HG03354 (cell line): ENCODE results near the gene MBP.

ENCODE experiments used
- ATAC-seq: cut with Tn5 transposase; IDR thresholded peaks from one replicate; pipeline ENCODE4 v1.9.1; 2021; ENCODE audit warnings: mild to moderate bottlenecking; ENCODE audit not compliant: unreplicated experiment, poor library complexity, severe bottlenecking

MBP gene

DNA sequence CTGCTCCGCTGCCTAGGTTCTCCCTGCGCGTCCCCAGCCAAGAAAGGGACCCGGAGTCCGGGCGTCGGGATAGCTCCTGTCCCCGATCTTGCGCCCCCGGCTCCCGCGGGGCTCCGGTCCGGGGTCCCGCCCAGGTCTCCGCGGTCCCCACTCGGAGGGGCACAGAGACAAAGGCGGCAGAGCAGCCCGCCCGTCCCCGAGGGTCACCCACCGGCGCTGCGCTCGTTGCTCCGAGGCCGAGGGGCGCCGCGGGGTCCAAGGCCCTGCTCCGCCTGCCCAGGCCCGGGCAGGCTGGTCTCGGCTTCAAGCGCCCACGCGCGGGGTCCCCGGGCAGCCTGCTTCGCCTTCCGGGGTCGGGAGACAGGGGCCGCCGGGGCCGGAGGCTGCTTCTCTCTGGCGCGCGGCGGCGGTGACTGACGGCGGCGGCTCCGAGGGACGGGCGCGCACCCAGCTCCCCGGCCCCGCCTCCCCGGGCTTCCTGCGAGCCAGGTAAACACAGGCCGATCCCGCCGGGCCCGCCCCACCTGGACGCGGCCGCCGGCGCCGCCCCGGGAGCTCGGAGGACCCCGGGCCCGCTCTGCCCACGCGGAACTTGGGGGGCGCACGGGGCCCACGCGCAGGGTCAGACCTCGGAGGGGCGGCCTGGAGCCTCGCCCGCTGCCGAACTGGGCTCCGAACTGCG is at the start of gene MBP:
Gene MBP (minus strand): TSS at position 415 of the 682 bp plus-strand sequence. CDS start 27,522 bp downstream, outside the sequence.
- ATAC-seq, result peak; percentile 66

GRCh38 chr18:77181950-77182707 is 49.5 kb upstream of the MBP start:
- no peak for ATAC-seq

GRCh38 chr18:77178559-77178958 is 46.0 kb upstream of the MBP start:
- no peak for ATAC-seq

GRCh38 chr18:77177009-77177408 is 44.4 kb upstream of the MBP start:
- no peak for ATAC-seq

- no peak for ATAC-seq
Measured at GRCh38 chr18:77173275-77174030, 40.9 kb upstream of the MBP start.

GRCh38 chr18:77170890-77171410 is 38.4 kb upstream of the MBP start:
- ATAC-seq, result no peak

GRCh38 chr18:77168811-77169311 is 36.3 kb upstream of the MBP start:
- ATAC-seq, result no peak

DNA sequence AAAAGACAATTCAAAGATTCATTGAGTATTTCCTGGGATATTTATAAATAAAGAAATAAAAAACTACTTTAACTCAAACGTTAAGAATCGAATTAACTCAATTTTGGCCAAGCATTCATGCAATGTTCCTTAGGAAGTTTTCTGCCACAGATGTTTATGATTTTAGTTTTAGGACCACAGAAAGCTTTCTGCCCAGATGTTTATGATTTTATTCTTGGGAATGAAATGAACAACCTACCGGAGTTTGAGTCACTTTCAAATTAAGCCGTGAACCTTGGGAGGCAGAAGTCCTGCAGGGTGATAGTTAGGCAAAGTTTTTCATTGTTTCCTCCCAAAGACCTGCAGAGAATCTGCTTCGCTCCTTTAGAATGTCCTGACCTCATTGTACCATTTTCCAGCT is 34.7 kb upstream of the MBP start:
- ATAC-seq, result no peak

DNA sequence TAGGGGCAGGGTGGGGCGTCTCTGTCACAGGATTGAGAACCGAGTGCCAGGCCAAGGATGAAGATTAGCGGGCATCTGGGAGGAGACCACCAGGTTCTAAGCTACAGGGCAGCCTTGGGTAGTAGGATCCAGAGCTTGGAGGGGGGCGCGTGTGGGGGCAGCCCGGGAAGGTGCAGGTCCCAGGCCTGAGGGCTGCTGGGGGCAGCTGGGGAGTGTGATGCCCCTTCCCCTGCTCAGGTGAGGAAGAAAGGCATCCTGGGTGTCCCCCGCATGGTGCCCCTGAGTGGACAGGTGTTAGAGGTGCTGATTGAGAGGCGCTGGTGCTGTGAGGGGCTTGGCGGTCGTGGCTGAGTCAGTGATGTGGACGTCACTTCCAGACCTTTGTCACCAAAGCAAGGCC is 33.9 kb upstream of the MBP start:
- ATAC-seq, result no peak

- ATAC-seq, result no peak
Measured at GRCh38 chr18:77165503-77166188, 33.1 kb upstream of the MBP start.

- no peak for ATAC-seq
Measured at GRCh38 chr18:77164763-77165485, 32.3 kb upstream of the MBP start.

DNA sequence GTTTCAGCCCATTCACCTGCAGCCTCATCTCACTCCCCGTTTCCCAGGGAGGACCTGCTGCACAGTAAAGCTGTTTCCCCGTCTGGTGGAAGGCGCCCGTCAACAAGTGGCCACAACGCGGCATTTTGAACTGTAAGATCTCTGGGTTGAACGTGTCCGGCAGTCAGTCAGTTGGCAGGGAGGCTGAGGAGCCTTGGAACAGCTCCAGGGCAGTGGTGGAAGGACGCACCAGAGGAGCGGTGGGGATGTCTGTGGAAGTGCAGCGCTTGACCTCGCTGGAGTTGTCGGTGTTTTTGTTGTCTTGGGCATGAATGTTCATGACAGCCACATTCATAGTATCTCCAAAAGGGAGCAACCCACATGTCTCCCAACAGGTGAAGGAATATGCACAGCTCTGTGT is 31.4 kb upstream of the MBP start:
- ATAC-seq, result no peak

GRCh38 chr18:77162580-77162979 is 30.0 kb upstream of the MBP start:
- ATAC-seq, result no peak

DNA sequence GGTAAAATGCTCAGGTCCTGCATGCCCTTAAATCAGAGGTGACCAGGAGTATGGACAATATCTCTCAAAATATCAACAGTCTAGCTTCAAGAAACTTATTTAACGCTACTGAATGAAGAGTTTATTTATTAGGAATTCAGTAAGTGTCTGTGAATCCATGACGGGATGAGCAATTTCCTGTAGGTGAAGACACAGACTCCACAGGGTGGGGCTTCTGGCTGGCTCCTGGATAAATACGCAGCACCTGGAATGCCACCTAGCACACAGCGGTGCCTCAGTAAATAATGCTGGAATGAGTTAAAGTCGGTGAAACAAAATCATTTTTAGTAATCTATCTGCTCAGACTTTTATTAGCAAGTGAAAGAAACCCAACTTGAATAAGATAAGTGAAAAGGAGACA is 29.4 kb upstream of the MBP start:
- ATAC-seq, result no peak

DNA sequence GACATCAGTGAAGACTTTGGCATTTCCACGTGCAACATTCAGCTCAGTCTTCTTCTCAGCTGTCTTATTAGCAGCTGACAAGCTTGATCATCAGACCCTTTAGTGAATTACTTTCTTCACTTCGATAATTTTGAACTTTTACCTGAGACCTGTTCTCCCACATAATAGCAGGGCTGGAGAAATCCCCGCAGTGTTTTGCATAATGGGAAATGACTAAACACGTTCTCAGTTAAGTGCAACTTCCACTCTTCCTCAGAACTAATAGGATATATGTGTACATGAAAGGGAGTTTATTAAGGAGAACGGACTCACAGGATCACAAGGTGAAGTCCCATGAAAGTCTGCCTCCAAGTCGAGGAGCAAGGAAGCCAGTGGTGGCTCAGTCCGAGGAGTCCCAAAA is 28.8 kb upstream of the MBP start:
- ATAC-seq, result no peak

GRCh38 chr18:77160515-77160914 is 27.9 kb upstream of the MBP start:
- ATAC-seq, result no peak

DNA sequence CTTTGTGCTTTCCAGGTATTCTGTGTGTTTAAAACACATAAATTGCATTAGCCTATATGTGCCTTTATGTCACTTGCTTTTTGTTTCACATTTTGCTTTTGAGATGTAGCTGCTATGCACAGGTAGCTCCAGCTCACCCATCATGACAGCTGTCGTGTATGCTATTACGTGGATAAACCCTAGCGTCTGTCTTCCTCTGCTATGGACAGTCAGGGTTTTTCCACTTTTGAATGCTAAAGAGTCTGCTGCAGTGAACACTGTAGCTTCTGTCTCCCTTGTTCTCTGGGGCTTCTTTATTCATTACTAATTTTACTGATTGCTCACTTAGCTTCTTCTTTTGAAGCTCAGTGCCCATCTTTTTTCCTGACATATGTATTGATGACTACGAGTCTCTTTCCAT is 24.7 kb upstream of the MBP start:
- ATAC-seq, result peak; percentile 62

DNA sequence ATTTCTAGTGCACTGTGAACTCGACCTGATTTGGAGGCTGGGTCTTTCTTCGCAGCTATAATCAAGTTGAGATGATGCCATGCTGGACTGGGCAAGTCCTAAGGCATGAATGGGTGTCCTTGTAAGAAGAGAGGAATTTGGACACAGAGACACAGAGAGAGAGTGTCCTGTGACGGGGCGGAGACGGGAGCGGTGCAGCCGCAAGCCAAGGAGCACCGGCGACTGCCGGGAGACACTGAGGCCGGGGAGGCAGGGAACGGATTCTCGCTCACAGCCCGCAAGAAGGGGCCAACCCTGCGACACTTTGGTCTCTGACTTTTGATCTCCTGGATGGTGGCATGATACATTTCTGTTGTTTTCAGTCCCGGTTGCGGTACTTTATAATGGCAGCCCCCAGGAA is 22.4 kb upstream of the MBP start:
- ATAC-seq, result no peak

- ATAC-seq, result no peak
Measured at GRCh38 chr18:77153404-77153803, 20.8 kb upstream of the MBP start.
